Measurements from ENCODE around the gene NFATC2.

Gene NFATC2

DNA sequence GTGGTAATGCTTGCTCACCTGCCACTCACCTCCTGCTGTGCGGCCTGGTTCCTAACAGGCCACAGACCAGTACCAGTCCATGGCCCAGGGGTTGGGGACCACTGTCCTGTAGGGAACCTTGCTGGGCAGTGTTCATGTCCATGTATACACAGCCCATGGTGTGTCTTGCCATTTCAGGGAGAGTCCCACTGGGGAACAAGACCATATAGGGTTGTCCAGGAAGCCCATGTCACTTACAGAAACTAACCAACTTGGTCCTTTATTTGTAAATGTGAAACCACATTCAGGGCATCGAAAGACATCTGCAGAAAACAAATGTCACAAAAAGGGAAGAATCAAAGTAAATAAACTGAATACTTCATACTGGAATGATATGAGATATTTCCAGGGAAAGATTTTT is 179.1 kb downstream of the NFATC2 start:
- TF ChIP-seq, protein P1, sequence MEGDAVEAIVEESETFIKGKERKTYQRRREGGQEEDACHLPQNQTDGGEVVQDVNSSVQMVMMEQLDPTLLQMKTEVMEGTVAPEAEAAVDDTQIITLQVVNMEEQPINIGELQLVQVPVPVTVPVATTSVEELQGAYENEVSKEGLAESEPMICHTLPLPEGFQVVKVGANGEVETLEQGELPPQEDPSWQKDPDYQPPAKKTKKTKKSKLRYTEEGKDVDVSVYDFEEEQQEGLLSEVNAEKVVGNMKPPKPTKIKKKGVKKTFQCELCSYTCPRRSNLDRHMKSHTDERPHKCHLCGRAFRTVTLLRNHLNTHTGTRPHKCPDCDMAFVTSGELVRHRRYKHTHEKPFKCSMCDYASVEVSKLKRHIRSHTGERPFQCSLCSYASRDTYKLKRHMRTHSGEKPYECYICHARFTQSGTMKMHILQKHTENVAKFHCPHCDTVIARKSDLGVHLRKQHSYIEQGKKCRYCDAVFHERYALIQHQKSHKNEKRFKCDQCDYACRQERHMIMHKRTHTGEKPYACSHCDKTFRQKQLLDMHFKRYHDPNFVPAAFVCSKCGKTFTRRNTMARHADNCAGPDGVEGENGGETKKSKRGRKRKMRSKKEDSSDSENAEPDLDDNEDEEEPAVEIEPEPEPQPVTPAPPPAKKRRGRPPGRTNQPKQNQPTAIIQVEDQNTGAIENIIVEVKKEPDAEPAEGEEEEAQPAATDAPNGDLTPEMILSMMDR (IDR thresholded peaks at IDR 0.05; ENCODE audit: borderline replicate concordance, control extremely low read depth, extremely low read depth, insufficient read depth, missing control alignments) = no peak
- in situ Hi-C loops (cut with MboI; ENCODE audit: low sequenced_read_pairs, unreplicated experiment) = no loop called here

DNA sequence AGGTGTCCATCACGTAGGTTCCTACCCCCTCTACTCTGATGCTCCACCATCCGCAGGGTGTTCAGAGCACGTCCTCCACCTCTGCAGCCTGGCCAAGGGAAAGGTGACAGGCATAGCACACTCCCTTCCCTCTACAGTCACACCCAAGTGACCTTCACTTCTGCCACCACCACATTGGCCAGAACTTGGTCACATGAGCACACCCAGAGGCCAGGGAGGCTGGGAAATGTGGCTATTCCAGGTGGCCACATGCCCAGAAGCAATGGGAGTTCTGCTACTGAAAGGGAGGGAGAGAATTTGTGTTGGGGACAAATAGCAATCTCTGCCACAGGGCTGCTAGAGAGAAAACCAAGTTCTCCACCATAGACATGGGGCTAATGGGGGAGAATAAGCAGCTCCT is 180.3 kb downstream of the NFATC2 start:
- no peak for DNase-seq (ENCODE audit: low spot score)
- in situ Hi-C loops (cut with MboI; ENCODE audit: low sequenced_read_pairs, unreplicated experiment) = no loop called here
- TF ChIP-seq, protein P1 (IDR thresholded peaks at IDR 0.05; ENCODE audit: borderline replicate concordance, control extremely low read depth, extremely low read depth, insufficient read depth, missing control alignments) = no peak

More for the DNA sequence above, 179.1 kb downstream of the NFATC2 start:
- no peak for DNase-seq (ENCODE audit: low spot score)

DNA sequence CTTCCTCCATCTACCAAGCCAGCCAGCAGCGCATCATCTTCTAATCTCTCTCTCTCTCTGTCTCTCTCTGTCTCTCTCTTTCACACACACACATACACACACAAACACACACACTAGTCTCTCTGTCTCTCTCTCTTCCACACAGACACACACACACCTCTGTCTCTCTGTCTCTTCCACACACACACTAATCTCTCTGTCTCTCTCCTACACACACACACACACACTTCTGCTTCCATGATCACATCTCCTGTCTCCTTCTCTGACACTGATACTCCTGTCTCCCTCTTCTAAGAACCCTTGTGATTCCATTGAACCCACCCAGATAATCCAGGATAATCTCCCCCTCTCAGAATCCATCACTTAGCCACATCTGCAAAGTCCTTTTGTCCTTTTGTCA is 181.3 kb downstream of the NFATC2 start:
- in situ Hi-C loops (cut with MboI; ENCODE audit: low sequenced_read_pairs, unreplicated experiment) = no loop called here
- DNase-seq (ENCODE audit: low spot score) = no peak
- TF ChIP-seq, protein P1 (IDR thresholded peaks at IDR 0.05; ENCODE audit: borderline replicate concordance, control extremely low read depth, extremely low read depth, insufficient read depth, missing control alignments) = no peak

DNA sequence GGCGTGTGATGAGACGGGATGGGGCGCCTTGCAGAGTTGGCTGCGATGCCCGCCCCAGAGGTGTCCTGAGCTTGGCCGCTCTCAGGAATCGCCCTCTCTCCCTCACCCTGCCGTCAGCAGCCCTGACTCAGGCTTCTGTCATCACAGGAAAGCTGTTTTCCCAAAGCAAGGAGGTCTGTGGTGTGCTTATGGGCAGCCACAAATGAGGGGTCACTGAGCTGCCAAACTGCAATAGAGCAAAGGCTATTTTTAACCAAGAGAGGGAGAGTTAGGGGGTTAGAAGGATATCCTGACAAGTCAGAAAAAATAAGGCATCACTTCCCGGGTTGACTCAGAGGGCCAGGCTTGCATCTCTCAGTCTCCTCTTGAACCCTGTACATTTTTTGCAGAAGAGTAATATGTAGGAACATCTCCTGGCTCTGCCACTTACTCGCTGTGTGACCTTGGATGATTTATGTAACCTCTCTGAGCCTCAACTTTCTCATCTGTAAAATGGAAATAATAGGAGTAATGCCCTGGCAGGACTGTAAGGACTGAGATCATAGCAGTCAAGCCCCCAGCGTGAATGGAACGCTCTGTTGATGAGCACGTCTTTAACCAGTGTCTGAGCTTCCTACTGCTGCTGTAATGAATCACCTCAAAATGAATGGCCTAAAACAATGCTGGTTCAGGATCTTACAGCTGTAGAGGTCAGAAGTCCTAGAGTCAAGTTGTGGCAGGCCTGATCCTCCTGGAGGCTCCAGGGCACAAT is 181.9 kb downstream of the NFATC2 start:
- TF ChIP-seq, protein P1 (IDR thresholded peaks at IDR 0.05; ENCODE audit: borderline replicate concordance, control extremely low read depth, extremely low read depth, insufficient read depth, missing control alignments) = no peak
- in situ Hi-C loops (cut with MboI; ENCODE audit: low sequenced_read_pairs, unreplicated experiment) = no loop called here
- DNase-seq (ENCODE audit: low spot score) = no peak

DNA sequence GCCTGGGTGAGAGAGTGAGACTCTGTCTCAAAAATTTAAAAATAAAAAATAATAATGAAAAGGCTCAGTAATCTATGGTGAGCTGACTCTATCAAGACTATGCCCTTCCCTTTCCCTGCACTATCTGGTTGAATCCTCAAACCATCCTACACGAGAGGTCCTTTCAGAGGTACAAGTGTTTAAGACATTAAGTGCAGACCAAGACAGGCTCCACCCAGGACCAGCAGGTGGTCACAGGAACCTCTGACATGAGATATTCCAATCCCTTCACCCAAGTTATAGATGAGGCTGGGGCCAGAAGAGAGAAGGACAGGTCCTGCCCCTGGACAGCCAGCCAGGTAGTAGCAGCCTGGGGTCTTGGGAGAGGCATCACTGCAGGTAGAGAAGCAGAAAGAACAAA is 182.6 kb downstream of the NFATC2 start:
- in situ Hi-C loops (cut with MboI; ENCODE audit: low sequenced_read_pairs, unreplicated experiment) = no loop called here
- TF ChIP-seq, protein P1 (IDR thresholded peaks at IDR 0.05; ENCODE audit: borderline replicate concordance, control extremely low read depth, extremely low read depth, insufficient read depth, missing control alignments) = no peak
- no peak for DNase-seq (ENCODE audit: low spot score)

DNA sequence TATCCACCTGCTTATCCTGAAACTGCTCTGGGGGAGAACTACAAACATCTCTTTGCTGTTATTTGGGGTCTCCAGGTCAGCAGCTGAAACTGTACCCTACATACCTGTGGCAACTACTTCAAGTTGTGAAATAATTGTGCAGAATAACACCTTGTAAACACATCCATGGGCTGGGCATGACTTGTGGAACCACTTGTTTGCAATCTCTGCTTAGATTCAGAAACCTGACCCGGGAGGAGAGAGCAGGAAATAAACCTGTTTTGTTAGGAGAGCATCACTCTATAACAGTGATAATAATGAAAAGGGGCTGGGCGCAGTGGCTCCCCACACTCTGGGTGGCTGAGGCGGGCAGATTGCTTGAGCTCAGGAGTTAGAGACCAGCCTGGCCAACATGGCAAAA is 183.1 kb downstream of the NFATC2 start:
- TF ChIP-seq, protein P1 (IDR thresholded peaks at IDR 0.05; ENCODE audit: borderline replicate concordance, control extremely low read depth, extremely low read depth, insufficient read depth, missing control alignments) = no peak
- in situ Hi-C loops (cut with MboI; ENCODE audit: low sequenced_read_pairs, unreplicated experiment) = no loop called here
- no peak for DNase-seq (ENCODE audit: low spot score)
